GM18861 (cell line): ENCODE measurements around the gene ETS1.

ENCODE experiments used
- ATAC-seq: cut with Tn5 transposase; IDR thresholded peaks from one replicate; pipeline ENCODE4 v1.9.1; 2021; ENCODE audit not compliant: unreplicated experiment

ETS1 gene

GRCh38 chr11:128595221-128595620 is 7.9 kb upstream of the ETS1 start:
- no peak for ATAC-seq

DNA sequence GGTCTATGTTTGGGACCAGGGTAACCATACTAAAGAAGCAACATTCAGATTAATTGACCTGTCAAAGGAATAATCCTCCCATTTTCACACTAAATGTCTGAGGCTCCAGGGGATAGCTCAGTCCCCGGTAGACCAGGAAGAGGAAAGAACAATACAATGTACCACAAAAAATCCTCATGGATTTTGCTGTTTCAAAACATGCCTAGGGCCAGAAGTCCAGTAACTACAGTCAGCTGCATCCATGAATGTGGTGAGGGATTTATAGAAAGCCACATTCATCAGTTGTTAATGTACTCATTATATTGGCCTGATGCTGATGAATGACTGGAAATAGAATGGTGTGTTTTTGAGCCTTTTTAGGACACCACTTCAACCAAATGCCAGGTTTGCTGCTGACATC is 6.9 kb upstream of the ETS1 start:
- no peak for ATAC-seq

GRCh38 chr11:128593281-128593680 is 5.9 kb upstream of the ETS1 start:
- no peak for ATAC-seq

GRCh38 chr11:128592454-128592853 is 5.1 kb upstream of the ETS1 start:
- ATAC-seq, result no peak

DNA sequence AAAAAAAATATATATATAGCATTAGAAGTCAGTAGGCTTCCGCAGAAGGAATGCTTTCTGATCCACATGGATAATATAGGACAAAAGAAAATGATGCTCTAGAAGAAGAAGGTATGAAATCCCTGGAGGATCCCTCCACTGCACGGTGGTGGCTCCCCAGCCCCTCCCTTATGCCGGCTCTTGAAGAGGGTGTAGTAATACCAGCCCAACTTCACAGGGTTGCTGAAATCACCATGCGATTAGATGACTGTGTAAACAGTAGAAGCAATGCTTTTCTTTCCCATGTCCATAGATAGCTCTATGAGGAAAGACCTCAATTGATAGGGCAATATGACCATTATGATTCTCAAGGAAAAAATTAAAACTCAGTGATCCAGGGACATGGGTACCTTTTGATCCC is 3.2 kb upstream of the ETS1 start:
- no peak for ATAC-seq

GRCh38 chr11:128589998-128590397 is 2.6 kb upstream of the ETS1 start:
- ATAC-seq, result no peak

DNA sequence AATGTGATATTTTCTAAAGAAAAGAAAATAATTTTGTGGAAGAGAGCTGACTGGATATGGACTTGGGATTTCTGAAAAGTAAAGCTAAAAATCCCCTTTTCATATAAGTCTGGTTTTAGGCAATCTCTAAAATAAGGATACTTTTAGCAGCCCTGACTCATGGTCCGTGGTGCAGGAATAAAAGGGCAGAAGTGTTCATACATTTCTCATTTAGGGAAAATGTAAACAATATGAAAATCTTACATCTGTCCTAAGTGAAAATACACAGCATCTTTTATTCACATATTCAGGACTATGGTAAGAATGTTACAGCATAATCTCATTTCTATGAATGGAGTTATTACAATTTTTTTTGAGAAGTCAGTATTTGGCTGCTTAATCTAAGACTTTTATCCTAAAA is 735 bp upstream of the ETS1 start:
- ATAC-seq, result no peak

DNA sequence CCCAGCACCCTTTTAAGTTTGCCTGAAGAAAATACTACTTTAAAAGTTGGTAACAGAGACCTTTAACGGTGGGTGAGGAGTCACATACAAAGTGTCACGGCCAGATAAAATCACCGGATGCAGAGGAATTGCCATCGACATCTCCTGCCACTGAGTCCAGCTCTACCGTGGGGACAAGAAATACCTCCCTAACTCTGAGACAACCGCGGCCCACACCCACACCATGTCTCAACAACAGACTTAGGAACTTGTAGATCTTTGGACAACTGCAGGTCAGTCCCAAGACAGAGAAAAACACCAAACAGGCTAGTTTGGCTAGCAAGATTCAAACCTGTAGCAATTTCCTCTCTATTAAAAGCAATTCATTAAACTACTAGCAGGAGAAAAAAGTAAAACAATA is 669 bp downstream of the ETS1 start:
- ATAC-seq, result no peak

- ATAC-seq, result no peak
Observed at GRCh38 chr11:128585498-128586238, 1.7 kb downstream of the ETS1 start.

DNA sequence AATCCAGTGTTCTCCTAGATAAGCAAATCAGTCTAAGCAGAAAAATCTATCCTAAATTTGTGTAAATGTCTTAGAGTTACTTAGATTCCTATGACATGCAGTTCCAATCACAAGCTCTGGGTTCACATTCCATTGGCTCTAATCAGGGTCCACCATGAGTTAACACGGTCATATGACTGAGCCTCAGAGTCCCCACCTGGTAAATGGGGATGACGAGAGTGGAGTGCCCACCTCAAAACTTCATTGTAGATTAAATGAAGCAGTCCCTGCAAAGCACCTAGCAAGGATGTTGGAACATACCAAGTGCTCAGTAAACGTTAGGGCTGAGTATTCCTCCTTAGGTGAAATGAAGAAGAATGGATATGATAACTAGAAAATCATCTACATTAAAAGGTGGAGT is 3.1 kb downstream of the ETS1 start:
- ATAC-seq, result no peak

GRCh38 chr11:128582496-128583366 is 4.6 kb downstream of the ETS1 start:
- no peak for ATAC-seq

DNA sequence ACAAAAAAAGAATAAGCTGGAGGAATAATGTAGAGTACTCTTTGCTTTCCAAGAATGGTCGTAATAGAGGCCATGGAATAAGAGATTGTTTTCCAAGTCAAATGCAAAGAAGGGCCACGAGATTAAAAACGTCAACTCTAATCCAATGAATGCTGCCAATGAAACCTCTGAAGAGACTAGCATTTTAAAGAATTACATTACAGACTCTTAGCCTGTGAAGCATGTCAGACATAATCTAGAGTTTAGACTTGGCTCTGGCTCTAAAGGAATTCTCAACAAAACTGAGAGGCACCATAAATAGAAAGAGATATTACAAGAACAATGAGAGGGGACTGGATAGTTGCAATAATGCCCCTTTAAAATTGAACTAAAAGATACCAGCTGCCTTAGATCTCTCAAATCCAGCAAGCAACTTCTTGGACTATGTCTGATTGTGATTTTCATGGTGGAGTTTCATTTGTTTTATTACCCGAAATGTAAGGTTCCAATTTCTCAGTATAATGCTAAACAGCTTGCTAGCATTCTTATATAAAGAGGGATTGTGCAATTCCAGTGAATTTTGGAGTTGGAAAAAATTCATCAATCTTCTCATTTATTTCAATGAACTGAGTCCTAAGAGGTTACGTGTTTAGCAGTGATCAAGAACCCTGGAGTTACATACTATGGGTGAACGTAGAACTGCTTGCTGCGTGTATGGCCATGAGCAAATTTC is 5.6 kb downstream of the ETS1 start:
- no peak for ATAC-seq

DNA sequence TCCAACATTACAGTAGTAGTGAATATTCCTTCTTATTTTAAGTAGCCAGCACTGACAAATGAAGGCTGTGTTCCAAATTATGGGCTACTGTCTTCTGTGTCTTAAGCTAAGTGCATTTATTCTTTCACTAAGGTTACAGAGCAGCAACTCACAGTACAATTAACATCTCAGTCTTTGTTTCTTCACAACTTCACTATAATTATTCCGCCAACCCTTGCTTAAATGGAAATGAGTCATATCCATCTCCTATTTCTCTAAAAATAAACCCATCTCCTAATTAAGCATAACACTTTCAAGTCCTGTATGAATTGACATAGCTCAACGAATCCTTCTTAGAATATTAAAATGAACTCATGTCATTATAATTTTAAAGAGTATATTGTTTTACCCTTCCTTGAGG is 6.7 kb downstream of the ETS1 start:
- no peak for ATAC-seq

GRCh38 chr11:128579798-128580504 is 7.4 kb downstream of the ETS1 start:
- ATAC-seq, result peak; percentile 78

DNA sequence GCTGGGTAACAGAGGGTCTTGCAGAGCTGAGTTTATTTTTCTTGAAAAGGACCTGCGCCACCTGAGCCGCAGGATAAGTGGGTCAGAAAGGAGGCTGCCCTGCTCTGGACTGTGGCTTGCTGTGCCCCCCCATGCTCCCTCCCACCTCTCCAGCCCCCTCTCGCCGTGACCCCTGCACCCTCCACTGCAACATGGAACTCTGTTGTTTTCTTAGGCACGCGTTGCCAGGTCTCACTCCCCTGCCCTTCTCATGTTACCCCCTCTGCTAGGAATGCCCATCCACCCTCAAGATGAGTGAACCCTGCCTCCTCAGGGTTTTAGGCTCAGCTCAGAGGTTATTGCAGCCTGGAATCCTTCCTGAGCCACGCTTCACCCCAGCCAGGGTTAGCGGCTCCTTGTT is 10.8 kb downstream of the ETS1 start:
- no peak for ATAC-seq

DNA sequence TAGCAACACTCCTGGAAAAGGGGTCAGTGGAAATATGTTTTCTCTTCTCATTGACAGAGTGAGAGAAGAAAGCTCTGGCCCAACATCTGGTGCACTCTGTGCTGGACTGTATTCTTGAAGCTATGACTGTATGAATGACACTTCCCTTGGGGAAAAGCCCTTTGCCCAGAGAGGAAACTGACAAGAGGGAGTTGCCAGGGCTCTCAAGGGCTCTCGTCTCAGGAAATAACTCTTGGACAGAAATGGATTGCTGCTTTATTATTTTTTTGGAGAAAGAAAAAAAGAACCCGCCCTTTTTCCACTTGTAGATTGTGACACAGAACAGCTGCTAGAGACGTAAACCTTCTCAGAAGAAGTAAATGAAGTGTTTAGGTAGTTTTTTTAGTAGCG is 11.4 kb downstream of the ETS1 start:
- ATAC-seq, result no peak

DNA sequence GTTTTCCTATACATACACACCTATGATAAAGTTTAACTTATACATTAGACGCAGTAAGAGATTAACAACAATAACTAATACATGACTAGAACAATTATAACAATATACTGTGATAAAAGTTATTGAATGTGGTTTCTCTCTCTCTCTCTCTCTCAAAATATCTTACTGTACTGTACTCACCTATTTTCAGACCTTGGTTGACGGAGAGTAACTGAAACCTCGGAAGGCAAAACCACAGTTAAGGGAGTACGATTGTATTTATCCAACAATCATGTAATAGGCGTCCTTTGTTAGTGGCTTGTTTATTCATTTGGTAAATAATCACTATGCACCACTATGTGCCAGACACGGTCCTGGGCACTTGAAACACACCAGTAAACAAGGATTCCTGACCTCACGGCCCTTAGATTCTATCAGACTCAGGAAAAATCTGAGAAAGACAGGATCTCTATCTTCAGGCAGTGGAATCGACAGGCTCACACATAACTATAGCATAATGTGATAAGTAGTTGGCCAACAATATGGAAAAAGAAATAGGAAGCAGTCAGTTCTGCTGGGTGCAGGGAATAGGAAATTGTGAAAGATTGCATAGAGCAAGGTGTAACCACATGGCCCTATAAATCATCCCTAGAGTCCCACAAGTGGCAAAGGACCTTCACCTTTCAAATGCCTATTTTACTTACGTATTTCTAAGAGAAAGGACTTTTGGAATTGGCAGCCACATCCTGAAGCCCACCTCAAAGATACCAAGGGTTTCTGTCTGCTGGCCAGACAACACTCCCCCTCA is 12.0 kb downstream of the ETS1 start:
- ATAC-seq, result no peak

- ATAC-seq, result no peak
Observed at GRCh38 chr11:128574576-128575011, 12.8 kb downstream of the ETS1 start.

DNA sequence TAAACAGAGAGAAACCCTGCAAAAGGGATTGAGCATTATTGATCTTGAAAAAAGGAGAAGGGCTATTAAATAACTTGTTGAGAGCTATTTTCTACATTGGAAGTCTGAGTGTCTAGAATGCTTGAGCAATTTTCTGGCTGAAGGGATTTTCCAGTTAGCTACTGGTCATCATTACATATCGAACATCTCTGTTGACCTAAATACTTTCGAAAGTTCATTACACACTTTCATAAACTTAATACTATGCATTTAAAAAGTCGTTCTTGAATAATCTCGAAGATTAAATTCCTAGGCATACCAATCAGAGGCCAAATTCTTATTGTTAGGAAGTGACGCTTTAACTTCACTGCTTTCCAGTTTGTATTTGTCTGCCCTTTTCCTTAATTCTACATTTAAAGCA is 13.7 kb downstream of the ETS1 start:
- ATAC-seq, result no peak

- no peak for ATAC-seq
Observed at GRCh38 chr11:128572965-128573364, 14.4 kb downstream of the ETS1 start.
